Smooth muscle cell (in vitro differentiated cells): ENCODE measurements around the gene RHOG. TPM values are rescaled to one million over a fixed set of nuclear protein-coding genes. Genes with fewer than 3 reads are reported as not detected.

ENCODE experiments used
- DNase-seq: peaks from one replicate; lab custom pipeline; 2025; ENCODE audit not compliant: unreplicated experiment; lab: John Stamatoyannopoulos, UW
- H2AFZ ChIP-seq: fragments of 200-600 bp; sonication (generic); 2 replicates; pipeline ENCODE4 v1.6.0; 2016; ENCODE audit warnings: antibody characterized with exemption, low read depth, mild to moderate bottlenecking
- H3F3A ChIP-seq: fragments of 200-600 bp; sonication (generic); 2 replicates; pipeline ENCODE4 v1.6.0; 2017; ENCODE audit warnings: antibody characterized with exemption, low read depth
- H3K27ac ChIP-seq: fragments of 200-600 bp; sonication (generic); 2 replicates; pipeline ENCODE4 v1.5.1; 2016; ENCODE audit warnings: low read depth, mild to moderate bottlenecking
- H3K27me3 ChIP-seq: fragments of 200-600 bp; sonication (generic); 2 replicates; pipeline ENCODE4 v1.6.1; 2016; ENCODE audit warnings: low read depth, mild to moderate bottlenecking
- H3K36me3 ChIP-seq: fragments of 200-600 bp; sonication (generic); 2 replicates; pipeline ENCODE4 v1.5.1; 2016; ENCODE audit warnings: low read depth
- H3K4me1 ChIP-seq: fragments of 200-600 bp; sonication (generic); 2 replicates; pipeline ENCODE4 v1.5.1; 2016; ENCODE audit warnings: low read depth
- H3K4me2 ChIP-seq: fragments of 200-600 bp; sonication (generic); 2 replicates; pipeline ENCODE4 v1.6.0; 2016; ENCODE audit warnings: mild to moderate bottlenecking
- H3K4me3 ChIP-seq: fragments of 200-600 bp; sonication (generic); 2 replicates; pipeline ENCODE4 v1.5.1; 2016; ENCODE audit warnings: mild to moderate bottlenecking
- H3K79me2 ChIP-seq: fragments of 200-600 bp; sonication (generic); 2 replicates; pipeline ENCODE4 v1.6.0; 2016; ENCODE audit warnings: low read depth, mild to moderate bottlenecking
- H3K9ac ChIP-seq: fragments of 200-600 bp; sonication (generic); 2 replicates; pipeline ENCODE4 v1.6.0; 2016; ENCODE audit warnings: low read depth
- H3K9me3 ChIP-seq: fragments of 200-600 bp; sonication (generic); replicated peaks from 2 replicates; pipeline ENCODE4 v1.5.1; 2016; ENCODE audit warnings: low read depth
- H4K20me1 ChIP-seq: fragments of 200-600 bp; sonication (generic); 2 replicates; pipeline ENCODE4 v1.6.0; 2016; ENCODE audit warnings: low read depth
- CTCF ChIP-seq: fragments of 200-600 bp; sonication (generic); IDR thresholded peaks from 2 replicates; pipeline ENCODE4 v1.5.1; 2017; ENCODE audit warnings: borderline replicate concordance, mild to moderate bottlenecking, antibody characterized with exemption; ENCODE audit not compliant: insufficient read depth, poor library complexity, severe bottlenecking
- WGBS: methylation state at CpG from one replicate; pipeline ENCODE4 v1.1.7; 2016; ENCODE audit warnings: low lambda C conversion rate; 5-methylcytosine and 5-hydroxymethylcytosine counted together
- polyA plus RNA-seq: library from polyadenylated mRNA; unstranded; fragments of >200 nt; fragmentation: Nextera tagmentation; extraction: Ambion mirVana; gene quantifications from 2 replicates; pipeline ENCODE4 v1.2.1, GENCODE V29; 2016
- total RNA-seq: library from RNA; depleted of rRNA; stranded (reverse); fragments of >200 nt; gene quantifications from 2 replicates; pipeline ENCODE4 v1.2.3, GENCODE V29; 2014

RHOG gene
- total and polyA plus RNA-seq, 2 experiments from 2014 or later: 20.2 to 32.7 TPM

- Histone ChIP-seq H3K79me2 (peaks cover 40% of the 10 kb centered on the region), H3K36me3 (no peaks in the 10 kb centered on the region), H4K20me1 (peaks cover 48% of the 10 kb centered on the region), H3K9ac (no peak overlapping the region), H3K27me3 (no peaks in the 10 kb centered on the region), H3K9me3 (no peaks in the 10 kb centered on the region), H3K27ac (no peak overlapping the region), H3K4me3 (no peak overlapping the region), H3K4me2 (no peak overlapping the region), H2AFZ (no peak overlapping the region), H3F3A (no peaks in the 10 kb centered on the region), H3K4me1 (no peaks in the 10 kb centered on the region)
- no peak for TF ChIP-seq CTCF
- no peak for DNase-seq
- 95% methylated on average over 7 of the region's 7 CpGs for WGBS
Measured at GRCh38 chr11:3885855-3886254, 45.1 kb upstream of the RHOG start.

GRCh38 chr11:3882655-3883054 lies 41.9 kb upstream of the RHOG start:
- H3K9me3 ChIP-seq: no peaks in the 10 kb centered on the region
- no peak for DNase-seq
- no peaks in the 10 kb centered on the region for H3K36me3 ChIP-seq
- H3K4me2 ChIP-seq: no peak overlapping the region
- no peak overlapping the region for H3K27ac ChIP-seq
- no peak for TF ChIP-seq CTCF
- peaks cover 43% of the 10 kb centered on the region for H4K20me1 ChIP-seq
- peaks cover 5% of the 10 kb centered on the region for H3K4me1 ChIP-seq
- peaks cover 28% of the 10 kb centered on the region for H3K79me2 ChIP-seq
- no peak overlapping the region for H3K4me3 ChIP-seq
- H3K9ac ChIP-seq: no peak overlapping the region
- H3F3A ChIP-seq: no peaks in the 10 kb centered on the region
- no peak overlapping the region for H2AFZ ChIP-seq
- no peaks in the 10 kb centered on the region for H3K27me3 ChIP-seq

GRCh38 chr11:3880724-3881123 lies 40.0 kb upstream of the RHOG start:
- Histone ChIP-seq H3K79me2 (peaks cover 40% of the 10 kb centered on the region), H3K9ac (no peak overlapping the region), H4K20me1 (peaks cover 52% of the 10 kb centered on the region), H3K27me3 (no peaks in the 10 kb centered on the region), H3K4me2 (no peak overlapping the region), H3K4me3 (no peak overlapping the region), H3K27ac (no peak overlapping the region), H3K4me1 (peaks cover 14% of the 10 kb centered on the region), H3F3A (no peaks in the 10 kb centered on the region), H3K9me3 (no peaks in the 10 kb centered on the region), H3K36me3 (no peaks in the 10 kb centered on the region), H2AFZ (no peak overlapping the region)
- TF ChIP-seq CTCF: no peak
- DNase-seq: no peak
- WGBS: 71% methylated on average over 3 of the region's 3 CpGs

GRCh38 chr11:3879967-3880542 lies 39.3 kb upstream of the RHOG start:
- H2AFZ ChIP-seq: no peak overlapping the region
- H3K9ac ChIP-seq: no peak overlapping the region
- no peaks in the 10 kb centered on the region for H3K27me3 ChIP-seq
- peaks cover 14% of the 10 kb centered on the region for H3K4me1 ChIP-seq
- no peak overlapping the region for H3K4me2 ChIP-seq
- H3K36me3 ChIP-seq: no peaks in the 10 kb centered on the region
- no peak for DNase-seq
- no peaks in the 10 kb centered on the region for H3K9me3 ChIP-seq
- WGBS: 83% methylated on average over 2 of the region's 2 CpGs
- no peak for TF ChIP-seq CTCF
- H3F3A ChIP-seq: no peaks in the 10 kb centered on the region
- H3K79me2 ChIP-seq: peaks cover 42% of the 10 kb centered on the region
- H3K27ac ChIP-seq: no peak overlapping the region
- no peak overlapping the region for H3K4me3 ChIP-seq
- H4K20me1 ChIP-seq: peaks cover 54% of the 10 kb centered on the region
